ENCODE measurements around the gene ALOX15. TPM values are rescaled to one million over a fixed set of nuclear protein-coding genes. Genes with fewer than 3 reads are reported as not detected.
"Not testable (repeated sequence)": the region's sequence is repeated elsewhere in the genome, so short reads cannot be mapped to it uniquely, and the experiment has no call there.

Gene ALOX15
- total RNA-seq, 1 experiment from 2014 or later = 1.8 TPM

GRCh38 chr17:4591529-4591928 is 49.9 kb downstream of the ALOX15 start:
- DNase-seq = peak in 1 of 2 experiments; percentile 44
- Histone ChIP-seq H3K36me3 (ENCODE audit: low read depth) (no peaks in the 10 kb centered on the region), H3K4me3 (no peak overlapping the region), H3K4me1 (replicated peaks; ENCODE audit: insufficient read depth) (no peaks in the 10 kb centered on the region), H3K79me2 (ENCODE audit: low read depth) (no peaks in the 10 kb centered on the region), H2AFZ (no peak overlapping the region), H3K27me3 (ENCODE audit: insufficient read depth, low read depth) (peaks cover 59% of the 10 kb centered on the region), H3F3A (ENCODE audit: insufficient read depth, low read depth) (no peaks in the 10 kb centered on the region), H3K27ac (no peak overlapping the region), H3K9me3 (ENCODE audit: insufficient read depth, low read depth) (no peaks in the 10 kb centered on the region), H4K20me1 (ENCODE audit: insufficient read depth) (no peaks in the 10 kb centered on the region), H3K9me2 (ENCODE audit: insufficient read depth) (no peaks in the 10 kb centered on the region), H3K4me2 (0 out of 2 replicates have a peak overlapping the region, but pooled peaks have one; percentile 9)
- no peak for TF ChIP-seq CTCF (conservative IDR thresholded peaks at IDR 0.05)
- TF ChIP-seq EZH2 (IDR thresholded peaks at IDR 0.05; ENCODE audit: low read depth) = no peak
- ChIA-PET POLR2A (ENCODE audit: unreplicated experiment) (no interaction called here), CTCF (no interaction called here)
- no TSS peak for BruUV-seq (replicated peaks)
- intact Hi-C loops (cut with micrococcal nuclease; ENCODE audit: unreplicated experiment) = no loop called here

GRCh38 chr17:4590981-4591453 is 50.5 kb downstream of the ALOX15 start:
- CTCF ChIA-PET = no interaction called here
- no peaks in the 10 kb centered on the region for H3K9me3 ChIP-seq (ENCODE audit: insufficient read depth, low read depth)
- TF ChIP-seq EZH2 (IDR thresholded peaks at IDR 0.05; ENCODE audit: low read depth) (no peak), CTCF (conservative IDR thresholded peaks at IDR 0.05) (no peak)
- H3K4me2 ChIP-seq = 0 out of 2 replicates have a peak overlapping the region, but pooled peaks have one; percentile 9
- no peaks in the 10 kb centered on the region for H3K79me2 ChIP-seq (ENCODE audit: low read depth)
- H3K4me1 ChIP-seq (replicated peaks; ENCODE audit: insufficient read depth) = no peaks in the 10 kb centered on the region
- no peak overlapping the region for H3K4me3 ChIP-seq
- BruUV-seq (replicated peaks) = no TSS peak
- intact Hi-C loops (cut with micrococcal nuclease; ENCODE audit: unreplicated experiment) = no loop called here
- no peaks in the 10 kb centered on the region for H3K36me3 ChIP-seq (ENCODE audit: low read depth)
- H3F3A ChIP-seq (ENCODE audit: insufficient read depth, low read depth) = no peaks in the 10 kb centered on the region
- H3K27me3 ChIP-seq (ENCODE audit: insufficient read depth, low read depth) = peaks cover 63% of the 10 kb centered on the region
- no peak overlapping the region for H2AFZ ChIP-seq
- no peak for DNase-seq
- H4K20me1 ChIP-seq (ENCODE audit: insufficient read depth) = no peaks in the 10 kb centered on the region
- H3K9me2 ChIP-seq (ENCODE audit: insufficient read depth) = no peaks in the 10 kb centered on the region
- POLR2A ChIA-PET (ENCODE audit: unreplicated experiment) = no interaction called here
- H3K27ac ChIP-seq = no peak overlapping the region

GRCh38 chr17:4590042-4590441 is 51.4 kb downstream of the ALOX15 start:
- H3K4me2 ChIP-seq; H3K79me2 ChIP-seq (ENCODE audit: low read depth); H2AFZ ChIP-seq; H3K4me3 ChIP-seq; BruUV-seq (replicated peaks); CTCF ChIA-PET; H4K20me1 ChIP-seq (ENCODE audit: insufficient read depth); H3K36me3 ChIP-seq (ENCODE audit: low read depth); intact Hi-C loops (cut with micrococcal nuclease; ENCODE audit: unreplicated experiment); H3K9me2 ChIP-seq (ENCODE audit: insufficient read depth); DNase-seq; H3K9me3 ChIP-seq (ENCODE audit: insufficient read depth, low read depth); H3K27ac ChIP-seq; POLR2A ChIA-PET (ENCODE audit: unreplicated experiment); H3F3A ChIP-seq (ENCODE audit: insufficient read depth, low read depth); H3K4me1 ChIP-seq (replicated peaks; ENCODE audit: insufficient read depth): not testable (repeated sequence)
- peaks cover 70% of the 10 kb centered on the region for H3K27me3 ChIP-seq (ENCODE audit: insufficient read depth, low read depth)

- Histone ChIP-seq H4K20me1 (ENCODE audit: insufficient read depth) (no peaks in the 10 kb centered on the region), H3K4me1 (replicated peaks; ENCODE audit: insufficient read depth) (no peaks in the 10 kb centered on the region), H3K36me3 (ENCODE audit: low read depth) (no peaks in the 10 kb centered on the region), H2AFZ (no peak overlapping the region), H3K4me2 (no peak overlapping the region), H3K9me3 (ENCODE audit: insufficient read depth, low read depth) (no peaks in the 10 kb centered on the region), H3K9me2 (ENCODE audit: insufficient read depth) (no peaks in the 10 kb centered on the region), H3F3A (ENCODE audit: insufficient read depth, low read depth) (no peaks in the 10 kb centered on the region), H3K27ac (no peak overlapping the region), H3K4me3 (no peak overlapping the region), H3K27me3 (ENCODE audit: insufficient read depth, low read depth) (peaks cover 73% of the 10 kb centered on the region), H3K79me2 (ENCODE audit: low read depth) (no peaks in the 10 kb centered on the region)
- intact Hi-C loops (cut with micrococcal nuclease; ENCODE audit: unreplicated experiment) = no loop called here
- DNase-seq = no peak
- no peak for TF ChIP-seq EZH2 (IDR thresholded peaks at IDR 0.05; ENCODE audit: low read depth)
- CTCF ChIA-PET = no interaction called here
- POLR2A ChIA-PET (ENCODE audit: unreplicated experiment) = no interaction called here
- BruUV-seq (replicated peaks) = no TSS peak
Measured at GRCh38 chr17:4588898-4589625, 52.4 kb downstream of the ALOX15 start.

Measured in PC-9 (cell line).